HG03103 (cell line): ENCODE measurements around the gene CNOT11.

ENCODE experiments used
- ATAC-seq: cut with Tn5 transposase; IDR thresholded peaks from one replicate; pipeline ENCODE4 v1.9.1; 2021; ENCODE audit warnings: low read depth; ENCODE audit not compliant: unreplicated experiment

CNOT11 gene

DNA sequence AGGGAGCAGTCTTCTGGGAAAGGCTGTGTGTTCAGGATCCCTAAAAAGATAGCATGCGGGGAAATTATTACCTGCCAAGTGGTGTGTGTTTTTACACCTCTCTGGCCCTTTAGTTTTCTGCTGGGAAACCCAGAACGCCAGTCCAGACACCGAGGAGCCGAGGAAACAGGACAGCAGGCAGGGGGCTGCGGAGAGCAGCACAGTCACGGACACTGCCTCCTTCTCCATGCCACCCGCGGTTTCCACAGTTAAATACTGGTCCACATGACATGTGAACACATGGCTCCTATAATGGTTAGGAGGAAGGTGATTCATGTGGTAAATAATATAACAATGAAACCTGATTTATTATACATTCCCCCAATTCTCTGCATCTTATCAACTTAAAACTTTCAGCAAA is 20.4 kb downstream of the CNOT11 start:
- ATAC-seq, result no peak

DNA sequence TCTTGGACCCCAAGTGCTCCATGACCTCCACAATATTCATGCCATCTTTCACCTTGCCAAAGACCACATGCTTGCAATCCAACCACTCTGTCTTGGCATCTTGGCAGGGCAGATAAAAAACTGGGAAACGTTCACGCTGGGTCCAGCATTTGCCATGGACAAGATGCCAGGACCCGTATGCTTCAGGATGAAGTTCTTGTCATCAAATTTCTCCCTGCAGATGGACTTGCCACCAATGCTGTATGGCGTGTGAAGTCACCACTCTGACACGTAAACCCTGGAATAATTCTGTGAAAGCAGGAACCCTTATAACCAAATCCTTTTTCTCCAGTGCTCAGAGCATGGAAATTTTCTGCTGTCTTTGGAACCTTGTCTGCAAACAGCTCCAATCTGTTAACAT is 21.5 kb downstream of the CNOT11 start:
- no peak for ATAC-seq

DNA sequence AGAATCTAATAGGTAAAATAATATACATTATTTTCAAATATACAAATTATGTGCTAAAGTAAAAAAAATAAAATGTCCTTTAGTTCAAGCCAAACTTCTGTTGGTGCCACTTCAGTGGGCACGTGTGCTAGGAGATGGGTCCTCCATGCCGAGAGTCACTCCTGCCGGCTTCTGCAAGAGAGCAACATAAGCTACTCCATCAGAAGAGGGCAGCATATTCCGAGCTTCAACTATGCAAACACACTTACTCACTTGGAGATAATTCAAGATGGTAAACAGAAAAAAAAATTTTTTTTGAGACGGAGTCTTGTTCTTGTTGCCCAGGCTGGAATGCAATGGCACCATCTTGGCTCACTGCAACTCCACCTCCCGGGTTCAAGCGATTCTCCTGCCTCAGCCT is 24.4 kb downstream of the CNOT11 start:
- no peak for ATAC-seq

DNA sequence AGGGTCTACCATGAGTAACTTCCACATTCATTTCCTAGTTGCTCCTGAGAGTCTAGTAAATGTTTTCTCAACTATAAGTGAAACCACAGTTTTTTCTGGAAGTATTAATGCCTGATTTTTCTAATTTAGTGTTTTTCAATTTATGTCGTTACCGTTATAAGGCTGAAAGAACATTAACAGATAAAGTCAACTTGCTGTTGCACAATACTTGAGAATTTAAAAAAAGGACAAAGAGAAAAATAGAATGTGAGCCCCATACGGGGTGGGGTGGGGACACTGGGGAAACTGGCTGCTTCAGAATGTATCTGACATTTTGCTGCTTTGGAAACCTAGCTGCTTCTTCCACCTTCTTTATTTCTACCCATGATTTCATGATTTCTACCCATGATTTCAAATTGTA is 26.2 kb downstream of the CNOT11 start:
- no peak for ATAC-seq

DNA sequence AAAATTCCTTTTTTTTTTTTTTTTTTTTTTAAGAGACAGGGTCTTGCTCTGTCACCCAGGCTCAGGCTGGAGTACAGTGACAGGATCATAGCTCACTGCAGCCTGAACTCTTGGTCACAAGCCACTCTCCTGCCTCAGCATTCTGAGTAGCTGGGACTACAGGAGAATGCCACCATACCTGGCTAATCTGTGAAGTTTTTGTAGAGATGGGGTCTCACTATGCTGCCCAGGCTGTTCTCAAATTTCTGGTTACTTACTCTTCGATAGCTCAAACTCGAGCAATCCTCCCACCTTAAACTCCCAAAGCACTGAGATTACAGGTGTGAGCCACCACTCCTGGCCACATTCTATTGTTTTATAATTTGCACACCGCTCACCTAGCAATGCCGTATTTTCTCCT is 28.8 kb downstream of the CNOT11 start:
- ATAC-seq, result no peak

DNA sequence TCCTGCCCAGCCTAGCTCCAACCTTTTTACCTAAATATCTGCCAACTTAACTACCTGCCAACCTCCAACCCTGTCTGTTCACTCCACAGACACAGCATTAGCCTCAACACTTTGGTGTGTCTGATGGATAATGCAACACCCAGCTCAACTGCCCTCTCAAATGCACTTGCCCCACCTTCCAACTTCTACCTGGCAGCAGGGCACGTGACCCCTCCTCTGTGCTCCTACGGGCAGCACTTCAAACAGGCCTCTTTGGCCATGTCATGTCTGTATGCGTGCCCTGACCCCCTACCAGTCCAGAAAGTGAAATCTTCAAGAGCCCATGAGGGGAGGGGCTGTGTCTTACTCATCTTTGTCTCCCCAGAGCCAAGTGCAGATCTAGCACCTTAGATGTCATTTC is 30.3 kb downstream of the CNOT11 start:
- no peak for ATAC-seq

DNA sequence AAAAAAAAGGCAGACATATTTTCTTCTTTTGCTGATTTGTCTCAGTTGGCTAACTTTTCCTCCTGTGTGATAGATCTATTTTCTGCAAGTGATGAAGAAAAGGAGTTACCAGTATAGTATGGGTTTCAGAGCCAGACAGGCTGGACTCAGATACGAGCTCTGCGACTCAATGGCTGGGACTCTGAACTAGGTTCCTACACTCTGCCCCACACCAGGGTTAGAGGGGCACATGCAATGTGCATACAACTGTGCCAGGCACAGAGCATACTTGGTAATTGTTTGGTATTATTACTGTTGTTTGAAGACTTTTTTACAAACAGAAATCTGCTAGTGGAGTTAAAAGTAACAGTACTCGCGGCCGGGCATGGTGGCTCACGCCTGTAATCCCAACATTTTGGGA is 34.0 kb downstream of the CNOT11 start:
- ATAC-seq, result no peak

DNA sequence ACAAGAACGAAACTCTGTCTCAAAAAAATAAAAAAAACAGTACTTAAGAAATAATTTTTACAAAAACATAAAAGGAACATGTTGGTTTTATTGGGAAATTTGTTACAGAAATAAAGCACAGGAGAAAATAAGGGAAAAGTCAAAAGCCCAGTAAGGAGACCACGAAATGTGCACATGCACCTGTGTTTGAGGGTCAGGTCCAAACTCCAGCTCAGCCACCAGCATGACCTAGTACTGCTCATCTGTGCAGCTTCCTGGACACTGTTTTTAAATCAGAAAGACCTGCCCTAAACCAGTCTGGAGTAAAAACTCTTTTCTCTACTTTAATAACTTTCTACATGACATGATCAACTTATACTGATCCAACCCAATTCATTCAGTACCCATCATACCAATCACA is 34.6 kb downstream of the CNOT11 start:
- no peak for ATAC-seq

DNA sequence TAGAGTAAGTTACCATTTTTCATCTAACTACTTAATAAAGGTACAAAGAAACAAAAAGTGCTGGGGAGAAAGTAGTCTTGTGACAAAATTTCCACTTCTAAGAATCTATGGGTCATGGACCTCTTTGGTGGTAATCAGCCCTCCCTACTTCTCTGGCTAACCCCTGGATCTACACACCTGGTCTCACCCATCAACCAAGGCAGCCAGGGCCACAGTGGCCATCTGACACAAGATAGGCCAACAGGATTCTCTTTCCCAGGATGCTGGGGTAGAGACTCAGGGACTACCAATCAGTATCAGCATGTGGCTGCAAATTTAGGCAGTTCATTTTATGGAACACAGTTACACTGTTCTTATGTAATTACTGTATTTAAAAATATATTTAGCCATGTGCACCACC is 38.0 kb downstream of the CNOT11 start:
- no peak for ATAC-seq

DNA sequence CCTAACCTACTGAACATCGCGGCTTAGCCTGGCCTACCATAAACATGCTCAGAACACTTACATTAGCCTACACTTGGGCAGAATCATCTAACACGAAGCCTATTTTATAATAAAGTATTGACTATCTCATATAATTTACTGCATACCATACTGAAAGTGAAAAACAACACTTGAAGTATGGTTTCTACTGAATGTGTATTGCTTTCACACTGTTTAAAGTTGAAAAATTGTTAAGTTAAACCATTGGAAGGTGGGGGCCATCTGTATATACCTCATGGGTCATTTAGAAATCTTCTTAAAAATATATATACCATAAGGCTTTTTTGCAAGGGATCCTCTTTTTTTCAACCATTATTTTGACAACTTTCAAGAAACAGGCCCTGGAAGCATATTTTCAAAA is 39.3 kb downstream of the CNOT11 start:
- ATAC-seq, result no peak

DNA sequence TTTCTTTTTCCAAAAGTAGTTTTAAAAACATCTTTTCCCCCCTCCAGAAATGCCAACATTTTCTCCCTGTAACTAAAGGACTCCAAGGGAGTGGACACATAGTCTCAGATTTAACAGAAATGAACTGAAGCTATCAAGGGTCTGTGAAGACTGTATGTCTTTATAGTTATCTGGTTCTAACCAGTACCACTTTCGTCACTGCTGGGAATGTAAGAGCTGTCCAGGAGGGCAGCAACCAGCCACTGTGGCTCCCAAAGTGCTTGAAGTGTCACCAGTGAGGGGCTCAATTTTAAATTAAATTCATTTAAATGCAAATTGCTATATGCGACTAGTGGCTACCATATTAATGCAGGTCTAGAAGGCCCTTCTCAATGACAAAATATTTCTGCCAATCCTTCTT is 40.9 kb downstream of the CNOT11 start:
- ATAC-seq, result no peak

DNA sequence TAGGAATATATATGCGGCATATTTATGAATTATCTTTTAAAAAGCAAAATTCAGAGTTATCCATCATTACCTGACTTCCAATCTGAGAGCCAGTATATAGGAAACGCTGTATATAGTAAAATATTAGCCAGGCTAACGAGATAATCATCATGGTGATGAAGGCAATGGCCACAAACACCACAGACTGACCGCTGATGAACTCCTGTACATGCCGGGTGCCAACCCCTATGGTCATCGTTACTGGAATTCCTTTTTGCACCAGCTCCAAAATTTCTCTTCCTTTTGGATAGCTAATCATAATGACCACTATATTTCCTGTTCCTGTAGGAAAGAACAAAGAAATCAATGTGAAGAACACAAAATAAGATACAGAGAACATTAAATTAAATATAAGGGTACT is 42.2 kb downstream of the CNOT11 start:
- ATAC-seq, result no peak

DNA sequence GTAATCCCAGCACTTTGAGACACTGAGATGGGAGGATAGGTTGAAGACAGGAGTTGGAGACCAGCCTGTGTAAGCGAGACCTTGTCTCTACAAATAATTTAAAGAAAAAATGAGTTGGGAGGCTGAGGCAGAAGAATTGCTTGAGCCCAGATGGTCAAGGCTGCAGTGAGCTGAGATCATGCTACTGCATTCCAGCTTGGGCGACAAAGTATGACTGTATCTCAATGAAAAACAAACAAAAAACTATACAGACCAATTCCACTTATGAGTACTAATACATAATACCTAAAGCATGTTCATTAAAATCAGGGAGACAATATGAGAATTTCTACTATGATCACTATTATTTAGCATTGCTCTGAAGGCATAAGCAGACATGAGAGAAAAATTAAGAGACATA is 43.2 kb downstream of the CNOT11 start:
- ATAC-seq, result no peak

DNA sequence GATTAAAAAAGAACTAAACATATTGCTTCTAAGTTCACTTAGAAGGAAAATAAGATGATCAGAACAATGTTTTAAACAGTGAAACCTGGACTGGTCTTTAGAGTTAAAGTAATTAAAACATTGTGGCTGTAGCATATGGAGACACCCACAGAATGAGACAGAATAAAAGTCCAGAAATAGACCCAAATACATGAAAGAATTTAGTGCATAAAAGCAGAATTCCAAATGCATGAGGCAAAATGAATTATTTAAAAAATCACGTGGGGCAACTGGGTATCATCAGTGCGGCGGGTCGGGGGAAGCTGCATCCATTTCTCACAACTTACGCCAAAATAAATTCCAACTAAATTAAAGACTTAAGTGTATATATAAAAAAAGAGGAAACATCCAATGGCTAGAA is 43.7 kb downstream of the CNOT11 start:
- ATAC-seq, result no peak

DNA sequence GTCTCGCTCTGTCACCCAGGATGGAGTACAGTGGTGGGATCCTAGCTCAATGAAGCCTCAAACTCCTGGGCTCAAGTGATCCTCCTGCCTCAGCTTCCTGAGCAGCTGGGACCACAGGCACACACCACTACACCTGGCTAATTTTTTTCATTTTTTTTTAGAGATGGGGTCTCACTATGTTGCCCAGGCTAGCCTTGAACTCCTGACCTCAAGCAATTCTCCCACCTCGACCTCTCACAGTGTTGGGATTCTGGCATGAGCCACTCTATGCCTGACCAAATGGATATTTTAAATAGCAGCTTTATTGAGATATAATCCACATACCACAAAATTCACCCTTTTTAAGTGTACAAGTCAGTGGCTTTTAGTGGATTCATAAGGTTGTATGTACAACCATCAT is 44.7 kb downstream of the CNOT11 start:
- ATAC-seq, result no peak

DNA sequence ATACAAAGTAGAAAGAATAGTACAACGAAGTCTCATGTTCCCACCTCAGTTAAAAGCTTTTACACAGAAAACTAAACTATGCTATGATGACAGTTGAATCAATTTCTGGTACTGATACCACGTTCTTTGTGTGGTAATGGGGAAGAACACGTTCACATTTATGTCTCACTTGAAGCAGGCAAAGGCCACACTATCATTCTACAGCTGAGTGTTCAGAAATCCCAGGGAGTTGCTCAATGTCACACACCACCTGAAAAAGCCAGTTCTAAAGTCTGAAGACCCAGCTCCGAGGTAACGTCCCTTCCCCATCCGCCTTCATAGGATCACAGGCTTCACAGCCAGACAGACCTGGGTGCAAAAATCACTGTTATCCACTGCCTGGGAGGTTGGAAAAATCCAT is 46.9 kb downstream of the CNOT11 start:
- no peak for ATAC-seq

DNA sequence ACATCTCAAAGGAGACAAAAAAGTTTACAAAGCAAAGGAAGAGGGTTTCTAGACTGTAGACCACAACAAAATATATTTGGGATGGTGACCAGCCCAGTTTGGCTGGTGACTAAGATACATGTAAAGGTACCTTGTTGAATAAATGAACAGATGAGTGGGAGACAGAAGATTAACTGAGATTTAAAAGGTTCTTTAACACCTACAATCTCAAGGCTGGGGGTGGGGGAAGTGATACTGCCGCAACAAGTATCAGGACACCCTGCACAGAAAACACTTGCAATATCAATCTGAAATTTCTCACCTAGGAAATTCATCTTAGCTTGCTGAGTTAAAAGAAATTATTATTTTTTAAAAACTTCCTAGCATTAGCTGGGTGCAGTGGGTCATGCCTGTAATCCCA is 47.5 kb downstream of the CNOT11 start:
- ATAC-seq, result no peak

DNA sequence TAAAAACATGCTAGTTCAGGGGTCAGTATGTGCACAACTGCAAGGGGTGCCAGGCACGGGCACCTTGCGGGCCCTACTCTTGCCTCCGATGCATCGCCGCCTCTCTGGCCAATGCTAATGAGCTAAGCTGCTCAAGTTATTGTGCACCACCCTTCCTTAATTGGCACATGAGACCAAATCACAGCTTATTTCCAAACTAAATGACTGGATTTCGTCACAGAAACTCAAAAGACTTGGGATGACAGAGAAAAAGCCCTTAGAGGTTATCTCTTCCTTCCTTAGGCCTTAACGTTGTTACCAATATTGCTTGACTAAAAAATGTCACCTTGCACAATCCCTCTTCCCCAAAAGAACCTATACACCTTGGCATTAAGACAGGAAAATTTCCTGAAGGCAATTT is 48.1 kb downstream of the CNOT11 start:
- no peak for ATAC-seq

DNA sequence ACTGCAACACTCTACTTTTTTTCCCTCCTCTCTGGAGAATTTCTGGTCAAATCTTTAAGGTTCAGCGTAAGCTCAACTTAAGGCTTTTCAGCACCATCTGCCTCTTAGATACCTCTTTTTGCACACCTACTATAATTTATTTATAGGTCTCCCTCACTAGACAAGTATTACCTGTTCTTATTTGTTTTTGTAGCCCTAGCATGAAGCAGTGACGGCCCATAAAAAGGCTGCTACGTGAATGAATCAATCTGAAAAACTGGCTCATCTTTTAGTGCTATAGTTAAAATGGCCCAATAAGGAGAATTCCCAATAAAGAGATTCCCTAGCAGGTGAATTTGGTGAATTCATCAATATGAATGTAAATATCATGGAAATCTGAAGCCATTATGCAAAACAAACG is 49.3 kb downstream of the CNOT11 start:
- ATAC-seq, result no peak

DNA sequence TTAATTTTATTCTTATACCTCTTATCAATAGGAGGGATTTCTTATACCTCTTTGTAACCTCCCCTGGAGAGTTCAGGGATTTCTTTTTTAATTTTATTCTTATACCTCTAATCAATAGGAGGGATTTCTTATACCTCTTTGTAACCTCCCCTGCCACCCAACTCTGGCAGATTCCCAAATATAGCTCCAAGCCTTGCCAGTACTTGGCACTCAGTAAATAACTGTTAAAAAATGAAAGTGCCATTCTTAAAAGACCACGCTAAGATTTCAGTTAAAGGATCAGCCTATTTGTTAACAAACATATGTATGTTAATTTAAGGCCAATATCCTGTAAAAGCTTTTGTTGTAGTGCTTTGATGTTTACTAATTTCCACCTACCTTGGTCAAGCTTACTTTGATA is 51.0 kb downstream of the CNOT11 start:
- ATAC-seq, result no peak

DNA sequence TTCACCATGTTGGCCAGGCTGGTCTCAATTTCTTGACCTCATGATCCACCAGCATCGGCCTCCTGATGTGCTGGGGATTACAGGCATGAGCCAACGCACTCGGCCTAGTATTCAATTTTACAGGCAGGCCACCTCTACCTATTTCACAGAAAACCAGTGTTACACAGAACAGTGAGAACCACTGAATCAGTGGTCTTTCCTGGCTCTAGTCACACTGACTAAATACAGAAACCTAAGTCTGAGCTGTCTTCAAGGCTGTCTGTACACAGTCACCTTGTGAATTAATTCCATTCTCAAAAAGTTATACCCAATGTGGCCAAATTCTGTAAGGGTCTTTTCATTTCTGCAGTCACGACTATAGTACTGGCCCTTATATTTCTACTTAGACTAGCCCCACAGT is 52.3 kb downstream of the CNOT11 start:
- ATAC-seq, result no peak

DNA sequence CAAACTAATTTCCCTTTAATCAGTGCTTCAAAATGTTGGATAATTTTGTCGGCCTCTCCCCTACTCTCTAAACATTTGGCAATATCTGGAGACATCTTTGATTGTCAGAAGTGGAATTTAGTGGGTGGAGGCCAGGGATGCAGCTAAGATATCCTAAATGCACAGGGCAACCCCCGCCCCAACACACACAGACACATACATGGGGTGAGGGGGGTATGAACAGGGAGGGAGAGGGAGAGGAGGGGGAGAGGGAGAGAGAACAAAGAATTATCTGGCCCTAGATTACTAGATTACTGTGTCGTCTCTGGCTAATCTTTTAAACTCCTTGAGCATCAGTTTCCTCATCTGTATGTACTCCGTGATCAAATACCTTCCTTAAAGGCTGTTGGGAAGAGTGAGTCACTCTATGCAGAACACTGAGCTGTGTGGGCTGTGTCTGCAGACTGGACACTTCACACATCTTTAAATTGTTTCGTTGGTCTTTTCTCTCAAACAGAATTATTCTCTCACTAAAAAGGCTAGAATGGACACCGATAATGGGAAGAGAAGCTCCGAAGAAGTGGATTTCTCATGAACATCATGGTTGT is 52.9 kb downstream of the CNOT11 start:
- ATAC-seq, result no peak

DNA sequence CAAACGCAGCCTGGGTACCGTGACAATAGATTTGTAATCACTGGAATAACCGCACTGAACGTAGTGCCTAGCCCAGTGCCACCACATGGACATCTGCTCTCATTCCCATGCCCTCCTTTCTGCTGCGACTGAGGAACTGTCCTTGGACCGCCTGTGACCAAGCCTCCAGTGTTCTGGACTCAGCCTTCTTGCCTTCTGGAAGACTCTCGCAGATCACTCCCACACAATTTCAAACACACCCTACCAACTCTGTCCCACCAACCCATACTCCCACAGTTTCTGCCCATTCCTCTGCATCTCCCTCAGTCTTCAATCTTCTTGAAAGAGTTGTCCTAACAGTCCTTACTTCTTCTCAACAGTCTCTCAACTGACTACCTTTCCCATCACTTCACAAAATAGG is 53.7 kb downstream of the CNOT11 start:
- ATAC-seq, result peak; percentile 1
